Neural progenitor cell (in vitro differentiated cells): ENCODE data around the gene PCED1A.

Experiments used
- EZH2 ChIP-seq: fragments of 200-600 bp; sonication (generic); IDR thresholded peaks from 2 replicates; pipeline ENCODE4 v1.6.1; 2017; ENCODE audit warnings: antibody characterized with exemption, mild to moderate bottlenecking, moderate library complexity
- TF ChIP-seq, protein P1 (sequence below): fragments of 200-600 bp; sonication (generic); IDR thresholded peaks from 2 replicates; pipeline ENCODE4 v1.5.1; 2017; ENCODE audit warnings: antibody characterized with exemption, mild to moderate bottlenecking

DNA sequence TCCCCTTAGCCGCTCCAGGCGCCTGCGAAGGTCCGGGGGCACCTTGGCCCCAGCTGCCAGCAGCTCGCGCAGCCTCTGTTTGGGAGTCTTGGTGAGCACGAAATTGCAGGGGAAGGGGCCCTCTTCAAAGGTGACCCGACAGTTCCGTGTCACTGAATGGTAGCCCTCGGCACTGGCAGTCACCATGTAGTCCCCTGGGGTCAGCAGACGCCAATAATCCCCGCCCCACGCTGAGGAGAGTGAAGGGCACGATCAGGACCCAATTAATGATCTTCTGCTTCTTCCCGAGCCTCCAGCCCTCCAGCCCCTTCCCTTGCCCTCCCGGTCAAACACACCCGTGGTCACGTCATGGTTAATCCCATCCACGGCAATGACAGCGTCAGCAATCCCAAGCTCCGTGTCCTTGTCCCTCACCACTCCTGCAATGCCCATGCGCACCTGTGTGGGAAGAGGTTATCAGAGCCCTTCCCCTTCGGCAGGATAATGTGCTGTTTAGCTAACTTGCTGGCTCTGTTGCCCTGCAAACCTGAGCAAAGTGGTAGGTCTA is 46.2 kb downstream of the PCED1A start:
- TF ChIP-seq EZH2, result no peak
- TF ChIP-seq, protein P1, sequence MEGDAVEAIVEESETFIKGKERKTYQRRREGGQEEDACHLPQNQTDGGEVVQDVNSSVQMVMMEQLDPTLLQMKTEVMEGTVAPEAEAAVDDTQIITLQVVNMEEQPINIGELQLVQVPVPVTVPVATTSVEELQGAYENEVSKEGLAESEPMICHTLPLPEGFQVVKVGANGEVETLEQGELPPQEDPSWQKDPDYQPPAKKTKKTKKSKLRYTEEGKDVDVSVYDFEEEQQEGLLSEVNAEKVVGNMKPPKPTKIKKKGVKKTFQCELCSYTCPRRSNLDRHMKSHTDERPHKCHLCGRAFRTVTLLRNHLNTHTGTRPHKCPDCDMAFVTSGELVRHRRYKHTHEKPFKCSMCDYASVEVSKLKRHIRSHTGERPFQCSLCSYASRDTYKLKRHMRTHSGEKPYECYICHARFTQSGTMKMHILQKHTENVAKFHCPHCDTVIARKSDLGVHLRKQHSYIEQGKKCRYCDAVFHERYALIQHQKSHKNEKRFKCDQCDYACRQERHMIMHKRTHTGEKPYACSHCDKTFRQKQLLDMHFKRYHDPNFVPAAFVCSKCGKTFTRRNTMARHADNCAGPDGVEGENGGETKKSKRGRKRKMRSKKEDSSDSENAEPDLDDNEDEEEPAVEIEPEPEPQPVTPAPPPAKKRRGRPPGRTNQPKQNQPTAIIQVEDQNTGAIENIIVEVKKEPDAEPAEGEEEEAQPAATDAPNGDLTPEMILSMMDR, result no peak
